WTC11 (cell line): ENCODE results near the gene VPS35L. TPM values are rescaled to one million over a fixed set of nuclear protein-coding genes. Genes with fewer than 3 reads are reported as not detected.
A peak's percentile ranks its signal among the peaks of the same experiment; 100 is the strongest.

Experiments
- ATAC-seq: fragments of 200-7000 bp; cut with Tn5 transposase; 2 replicates; pipeline ENCODE4 v1.10.0; 2021; ENCODE audit warnings: mild to moderate bottlenecking, moderate library complexity
- CTCF ChIA-PET: fragments of 300-600 bp; sonication (Branson Sonifier 250); formaldehyde crosslinking; loops from one replicate; lab custom pipeline; 2021; ENCODE audit warnings: antibody characterized with exemption; lab: Charles Lee
- POLR2A ChIA-PET: fragments of 350-600 bp; sonication (Branson Sonifier 250); formaldehyde crosslinking; loops from one replicate; lab custom pipeline; 2021; ENCODE audit warnings: antibody characterized with exemption; lab: Charles Lee
- DNase-seq: peaks from one replicate; pipeline ENCODE4 v3.0.0; 2021; ENCODE audit warnings: low spot score
- H3K27ac Mint-ChIP-seq: 2 replicates; pipeline ENCODE4 v1.8.0; 2021; ENCODE audit warnings: mixed read lengths
- H3K27me3 Mint-ChIP-seq: 2 replicates; pipeline ENCODE4 v1.8.0; 2021; ENCODE audit warnings: low read depth, mild to moderate bottlenecking, moderate library complexity, mixed read lengths
- H3K36me3 Mint-ChIP-seq: 2 replicates; pipeline ENCODE4 v1.8.0; 2021; ENCODE audit warnings: mixed read lengths
- H3K4me1 Mint-ChIP-seq: 2 replicates; pipeline ENCODE4 v1.8.0; 2022; ENCODE audit warnings: mixed read lengths
- H3K4me3 Mint-ChIP-seq: 2 replicates; pipeline ENCODE4 v1.8.0; 2021; ENCODE audit warnings: mild to moderate bottlenecking, moderate library complexity, mixed read lengths
- H3K9me3 Mint-ChIP-seq: 2 replicates; pipeline ENCODE4 v1.8.0; 2021; ENCODE audit warnings: mixed read lengths
- CREB1 ChIP-seq: sonication (generic); formaldehyde crosslinking; IDR thresholded peaks from 2 replicates; pipeline ENCODE4 v1.8.0; 2023; ENCODE audit warnings: mild to moderate bottlenecking, missing genetic modification reagents
- ETV6 ChIP-seq: sonication (generic); formaldehyde crosslinking; IDR thresholded peaks from 2 replicates; pipeline ENCODE4 v1.8.1; 2022; ENCODE audit warnings: mild to moderate bottlenecking, missing genetic modification reagents
- IRF2 ChIP-seq: sonication (generic); formaldehyde crosslinking; IDR thresholded peaks from 2 replicates; pipeline ENCODE4 v1.8.0; 2022; ENCODE audit warnings: low read depth, missing genetic modification reagents, borderline replicate concordance
- NR2C2 ChIP-seq: sonication (generic); formaldehyde crosslinking; IDR thresholded peaks from 2 replicates; pipeline ENCODE4 v1.8.0; 2022; ENCODE audit warnings: mild to moderate bottlenecking, missing genetic modification reagents
- OVOL2 ChIP-seq: fragments of 250-450 bp; sonication (Bioruptor Pico); IDR thresholded peaks from 2 replicates; pipeline ENCODE4 v1.9.0; 2021; ENCODE audit warnings: mild to moderate bottlenecking, borderline replicate concordance
- PRRX2 ChIP-seq: fragments of 250-450 bp; sonication (Bioruptor Pico); IDR thresholded peaks from 2 replicates; pipeline ENCODE4 v1.8.0; 2021; ENCODE audit warnings: mild to moderate bottlenecking
- RELA ChIP-seq: sonication (generic); formaldehyde crosslinking; IDR thresholded peaks from 2 replicates; pipeline ENCODE4 v1.8.1; 2022; ENCODE audit warnings: missing genetic modification reagents, mild to moderate bottlenecking, borderline replicate concordance
- SP1 ChIP-seq: sonication (generic); formaldehyde crosslinking; conservative IDR thresholded peaks from 2 replicates; pipeline ENCODE4 v1.8.1; 2022; ENCODE audit warnings: missing genetic modification reagents
- TEAD4 ChIP-seq: sonication (generic); formaldehyde crosslinking; IDR thresholded peaks from 2 replicates; pipeline ENCODE4 v1.8.0; 2022; ENCODE audit warnings: mild to moderate bottlenecking, missing genetic modification reagents
- ZNF263 ChIP-seq: sonication (generic); formaldehyde crosslinking; IDR thresholded peaks from 2 replicates; pipeline ENCODE4 v1.8.1; 2022; ENCODE audit warnings: low read depth, mild to moderate bottlenecking, moderate library complexity, missing genetic modification reagents
- total RNA-seq: library from RNA; stranded (reverse); gene quantifications from 3 replicates; pipeline ENCODE4 v1.2.3, GENCODE V29; 2021
- TF ChIP-seq, protein P1 (sequence below): fragments of 250-450 bp; sonication (Bioruptor Pico); IDR thresholded peaks from 2 replicates; pipeline ENCODE4 v2.1.2; 2022; ENCODE audit warnings: mild to moderate bottlenecking, moderate library complexity
- TF ChIP-seq, protein P2 (sequence below): sonication (generic); formaldehyde crosslinking; IDR thresholded peaks from 2 replicates; pipeline ENCODE4 v1.8.1; 2023; ENCODE audit warnings: mild to moderate bottlenecking, missing genetic modification reagents
- TF ChIP-seq, protein P3 (sequence below): fragments of 250-450 bp; sonication (Bioruptor Pico); IDR thresholded peaks from 2 replicates; pipeline ENCODE4 v1.8.0; 2021; ENCODE audit warnings: mild to moderate bottlenecking
- TF ChIP-seq, protein P4 (sequence below): fragments of 250-450 bp; sonication (Bioruptor Pico); IDR thresholded peaks from 2 replicates; pipeline ENCODE4 v1.9.0; 2021; ENCODE audit warnings: mild to moderate bottlenecking
- TF ChIP-seq, protein P5 (sequence below): sonication (generic); formaldehyde crosslinking; IDR thresholded peaks from 2 replicates; pipeline ENCODE4 v1.8.1; 2023; ENCODE audit warnings: mild to moderate bottlenecking, missing genetic modification reagents, moderate library complexity
- TF ChIP-seq, protein P6 (sequence below): fragments of 250-450 bp; sonication (Bioruptor Pico); IDR thresholded peaks from 2 replicates; pipeline ENCODE4 v1.9.0; 2021; ENCODE audit warnings: moderate library complexity, mild to moderate bottlenecking, inconsistent platforms, borderline replicate concordance
- TF ChIP-seq, protein P7 (sequence below): sonication (generic); formaldehyde crosslinking; IDR thresholded peaks from 2 replicates; pipeline ENCODE4 v1.8.1; 2022; ENCODE audit warnings: mild to moderate bottlenecking, missing genetic modification reagents, moderate library complexity, borderline replicate concordance
- TF ChIP-seq, protein P8 (sequence below): sonication (generic); formaldehyde crosslinking; IDR thresholded peaks from 2 replicates; pipeline ENCODE4 v1.8.0; 2023; ENCODE audit warnings: missing genetic modification reagents
- TF ChIP-seq, protein P9 (sequence below): sonication (generic); formaldehyde crosslinking; IDR thresholded peaks from 2 replicates; pipeline ENCODE4 v1.8.1; 2022; ENCODE audit warnings: missing genetic modification reagents, borderline replicate concordance

VPS35L gene
- total RNA-seq, 1 experiment from 2014 or later, result 59.7 TPM

DNA sequence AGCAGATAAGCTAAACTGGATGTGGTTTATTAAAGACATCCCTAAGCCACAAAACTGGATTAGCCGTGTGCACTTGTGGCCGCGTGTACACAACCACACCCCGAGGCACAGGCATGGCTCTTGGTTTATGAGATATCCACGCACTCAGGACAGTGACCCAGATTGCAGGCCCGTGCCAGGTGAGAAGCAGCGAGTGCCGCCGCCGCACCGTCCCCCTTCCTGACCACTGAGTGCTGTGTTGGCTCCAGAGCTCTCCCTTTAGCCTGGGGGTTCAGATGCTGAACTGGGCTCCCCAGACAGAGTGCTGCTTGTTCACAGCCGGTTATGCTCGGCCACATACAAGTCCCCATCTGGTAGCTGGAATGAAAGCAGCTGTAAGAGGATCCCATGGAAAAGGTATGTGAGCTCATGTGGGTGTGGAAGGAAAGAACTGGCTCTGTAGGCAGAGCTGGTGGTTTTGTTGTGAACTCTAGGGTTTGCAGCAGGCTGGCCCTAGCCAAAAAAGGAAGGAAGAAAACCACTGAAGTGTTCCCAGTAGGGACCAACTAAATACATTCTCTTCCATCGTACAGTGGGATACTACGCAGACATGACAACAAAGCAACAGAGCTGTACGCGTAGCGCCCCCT lies 133.0 kb downstream of the VPS35L start:
- peaks cover 2% of the 10 kb centered on the region; the same call in 1 of the 2 replicates for H3K4me1 Mint-ChIP-seq
- TF ChIP-seq OVOL2 (CRISPR knock-in tag) (no peak), ZNF263 (CRISPR knock-in tag) (no peak)
- TF ChIP-seq, protein P1, sequence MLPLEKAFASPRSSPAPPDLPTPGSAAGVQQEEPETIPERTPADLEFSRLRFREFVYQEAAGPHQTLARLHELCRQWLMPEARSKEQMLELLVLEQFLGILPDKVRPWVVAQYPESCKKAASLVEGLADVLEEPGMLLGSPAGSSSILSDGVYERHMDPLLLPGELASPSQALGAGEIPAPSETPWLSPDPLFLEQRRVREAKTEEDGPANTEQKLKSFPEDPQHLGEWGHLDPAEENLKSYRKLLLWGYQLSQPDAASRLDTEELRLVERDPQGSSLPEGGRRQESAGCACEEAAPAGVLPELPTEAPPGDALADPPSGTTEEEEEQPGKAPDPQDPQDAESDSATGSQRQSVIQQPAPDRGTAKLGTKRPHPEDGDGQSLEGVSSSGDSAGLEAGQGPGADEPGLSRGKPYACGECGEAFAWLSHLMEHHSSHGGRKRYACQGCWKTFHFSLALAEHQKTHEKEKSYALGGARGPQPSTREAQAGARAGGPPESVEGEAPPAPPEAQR (CRISPR knock-in tag), result no peak
- TF ChIP-seq, protein P2, sequence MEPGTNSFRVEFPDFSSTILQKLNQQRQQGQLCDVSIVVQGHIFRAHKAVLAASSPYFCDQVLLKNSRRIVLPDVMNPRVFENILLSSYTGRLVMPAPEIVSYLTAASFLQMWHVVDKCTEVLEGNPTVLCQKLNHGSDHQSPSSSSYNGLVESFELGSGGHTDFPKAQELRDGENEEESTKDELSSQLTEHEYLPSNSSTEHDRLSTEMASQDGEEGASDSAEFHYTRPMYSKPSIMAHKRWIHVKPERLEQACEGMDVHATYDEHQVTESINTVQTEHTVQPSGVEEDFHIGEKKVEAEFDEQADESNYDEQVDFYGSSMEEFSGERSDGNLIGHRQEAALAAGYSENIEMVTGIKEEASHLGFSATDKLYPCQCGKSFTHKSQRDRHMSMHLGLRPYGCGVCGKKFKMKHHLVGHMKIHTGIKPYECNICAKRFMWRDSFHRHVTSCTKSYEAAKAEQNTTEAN, result no peak
- H3K27ac Mint-ChIP-seq, result peak overlapping the region; percentile 42; the same call in 1 of the 2 replicates
- DNase-seq, result no peak
- POLR2A ChIA-PET, result interaction anchor here (0.9 kb wide), 1 partner anchor 9 kb away, joined by 3 read pairs; no protein-coding TSS in a partner anchor
- CTCF ChIA-PET, result interaction anchor here (1.3 kb wide), 1 partner anchor 9 kb away, joined by 4 read pairs; no protein-coding TSS in a partner anchor
- H3K4me3 Mint-ChIP-seq, result no peak overlapping the region
- H3K27me3 Mint-ChIP-seq, result no peaks in the 10 kb centered on the region
- H3K36me3 Mint-ChIP-seq, result peaks cover 54% of the 10 kb centered on the region
- H3K9me3 Mint-ChIP-seq, result peaks cover 8% of the 10 kb centered on the region
- no peak for ATAC-seq

DNA sequence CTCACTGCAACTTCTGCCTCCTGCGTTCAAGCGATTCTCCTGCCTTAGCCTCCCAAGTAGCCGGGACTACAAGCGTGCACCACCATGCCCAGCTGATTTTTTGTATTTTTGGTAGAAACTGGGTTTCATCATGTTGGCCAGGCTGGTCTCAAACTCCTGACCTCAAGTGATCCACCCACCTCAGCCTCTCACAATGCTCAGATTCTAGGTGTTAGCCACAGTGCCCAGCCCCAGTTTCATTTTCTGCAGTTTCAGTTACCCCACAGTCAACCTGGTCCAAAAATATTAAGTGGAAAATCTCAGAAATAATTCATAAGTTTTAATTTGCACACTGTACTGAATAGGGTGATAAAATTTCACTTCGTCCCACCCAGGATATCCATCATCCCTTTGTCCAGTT lies 133.8 kb downstream of the VPS35L start:
- DNase-seq (no peak), ATAC-seq (no peak)
- TF ChIP-seq NR2C2 (CRISPR knock-in tag), result no peak
- TF ChIP-seq, protein P3, sequence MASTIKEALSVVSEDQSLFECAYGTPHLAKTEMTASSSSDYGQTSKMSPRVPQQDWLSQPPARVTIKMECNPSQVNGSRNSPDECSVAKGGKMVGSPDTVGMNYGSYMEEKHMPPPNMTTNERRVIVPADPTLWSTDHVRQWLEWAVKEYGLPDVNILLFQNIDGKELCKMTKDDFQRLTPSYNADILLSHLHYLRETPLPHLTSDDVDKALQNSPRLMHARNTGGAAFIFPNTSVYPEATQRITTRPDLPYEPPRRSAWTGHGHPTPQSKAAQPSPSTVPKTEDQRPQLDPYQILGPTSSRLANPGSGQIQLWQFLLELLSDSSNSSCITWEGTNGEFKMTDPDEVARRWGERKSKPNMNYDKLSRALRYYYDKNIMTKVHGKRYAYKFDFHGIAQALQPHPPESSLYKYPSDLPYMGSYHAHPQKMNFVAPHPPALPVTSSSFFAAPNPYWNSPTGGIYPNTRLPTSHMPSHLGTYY (CRISPR knock-in tag), result no peak
- TF ChIP-seq CREB1, result no peak
- TF ChIP-seq IRF2 (CRISPR knock-in tag), result no peak
- TF ChIP-seq RELA (CRISPR knock-in tag), result no peak
- TF ChIP-seq, protein P4, sequence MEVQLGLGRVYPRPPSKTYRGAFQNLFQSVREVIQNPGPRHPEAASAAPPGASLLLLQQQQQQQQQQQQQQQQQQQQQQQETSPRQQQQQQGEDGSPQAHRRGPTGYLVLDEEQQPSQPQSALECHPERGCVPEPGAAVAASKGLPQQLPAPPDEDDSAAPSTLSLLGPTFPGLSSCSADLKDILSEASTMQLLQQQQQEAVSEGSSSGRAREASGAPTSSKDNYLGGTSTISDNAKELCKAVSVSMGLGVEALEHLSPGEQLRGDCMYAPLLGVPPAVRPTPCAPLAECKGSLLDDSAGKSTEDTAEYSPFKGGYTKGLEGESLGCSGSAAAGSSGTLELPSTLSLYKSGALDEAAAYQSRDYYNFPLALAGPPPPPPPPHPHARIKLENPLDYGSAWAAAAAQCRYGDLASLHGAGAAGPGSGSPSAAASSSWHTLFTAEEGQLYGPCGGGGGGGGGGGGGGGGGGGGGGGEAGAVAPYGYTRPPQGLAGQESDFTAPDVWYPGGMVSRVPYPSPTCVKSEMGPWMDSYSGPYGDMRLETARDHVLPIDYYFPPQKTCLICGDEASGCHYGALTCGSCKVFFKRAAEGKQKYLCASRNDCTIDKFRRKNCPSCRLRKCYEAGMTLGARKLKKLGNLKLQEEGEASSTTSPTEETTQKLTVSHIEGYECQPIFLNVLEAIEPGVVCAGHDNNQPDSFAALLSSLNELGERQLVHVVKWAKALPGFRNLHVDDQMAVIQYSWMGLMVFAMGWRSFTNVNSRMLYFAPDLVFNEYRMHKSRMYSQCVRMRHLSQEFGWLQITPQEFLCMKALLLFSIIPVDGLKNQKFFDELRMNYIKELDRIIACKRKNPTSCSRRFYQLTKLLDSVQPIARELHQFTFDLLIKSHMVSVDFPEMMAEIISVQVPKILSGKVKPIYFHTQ (CRISPR knock-in tag), result no peak
- TF ChIP-seq, protein P5, sequence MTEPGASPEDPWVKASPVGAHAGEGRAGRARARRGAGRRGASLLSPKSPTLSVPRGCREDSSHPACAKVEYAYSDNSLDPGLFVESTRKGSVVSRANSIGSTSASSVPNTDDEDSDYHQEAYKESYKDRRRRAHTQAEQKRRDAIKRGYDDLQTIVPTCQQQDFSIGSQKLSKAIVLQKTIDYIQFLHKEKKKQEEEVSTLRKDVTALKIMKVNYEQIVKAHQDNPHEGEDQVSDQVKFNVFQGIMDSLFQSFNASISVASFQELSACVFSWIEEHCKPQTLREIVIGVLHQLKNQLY (CRISPR knock-in tag), result no peak
- peaks cover 51% of the 10 kb centered on the region for H3K36me3 Mint-ChIP-seq
- H3K27me3 Mint-ChIP-seq, result no peaks in the 10 kb centered on the region
- H3K9me3 Mint-ChIP-seq, result peaks cover 6% of the 10 kb centered on the region
- ChIA-PET CTCF (interaction anchor here (1.3 to 3.0 kb wide), 2 partner anchors 8 to 10 kb away, joined by 4 to 17 read pairs; no protein-coding TSS in a partner anchor), POLR2A (no interaction called here)
- no peak overlapping the region for H3K4me3 Mint-ChIP-seq
- peaks cover 2% of the 10 kb centered on the region; the same call in 1 of the 2 replicates for H3K4me1 Mint-ChIP-seq
- H3K27ac Mint-ChIP-seq, result no peak overlapping the region

DNA sequence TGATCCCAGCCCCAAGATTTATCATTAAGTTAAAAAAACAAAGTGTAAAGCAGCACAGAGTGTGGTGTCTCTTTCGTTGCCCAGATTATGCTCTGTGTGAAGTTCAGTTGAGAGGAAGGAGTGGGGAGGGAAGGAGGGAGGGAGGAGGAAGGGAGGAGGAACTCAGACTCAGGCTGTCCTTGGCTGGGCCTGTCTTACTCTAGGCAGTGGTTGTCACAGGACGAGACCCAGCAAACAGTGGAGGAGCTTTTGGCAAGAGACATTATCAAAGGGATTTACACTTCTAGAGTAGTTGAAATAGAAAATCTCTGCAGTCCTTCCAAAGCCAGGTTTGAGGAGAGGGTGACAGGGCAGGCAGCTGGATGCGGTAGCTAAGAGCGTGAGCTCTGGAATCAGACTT lies 134.7 kb downstream of the VPS35L start:
- POLR2A ChIA-PET, result no interaction called here
- Mint-ChIP-seq H3K4me1 (peaks cover 2% of the 10 kb centered on the region; the same call in 1 of the 2 replicates), H3K36me3 (peaks cover 49% of the 10 kb centered on the region), H3K27me3 (no peaks in the 10 kb centered on the region), H3K9me3 (peaks cover 4% of the 10 kb centered on the region), H3K27ac (peak overlapping the region; percentile 65; the same call in 1 of the 2 replicates), H3K4me3 (no peak overlapping the region)
- CTCF ChIA-PET, result interaction anchor here (0.6 to 3.0 kb wide), 2 partner anchors 9 to 173 kb away, joined by 3 to 17 read pairs; no protein-coding TSS in a partner anchor
- ATAC-seq (no peak), DNase-seq (no peak)
- TF ChIP-seq, protein P6, sequence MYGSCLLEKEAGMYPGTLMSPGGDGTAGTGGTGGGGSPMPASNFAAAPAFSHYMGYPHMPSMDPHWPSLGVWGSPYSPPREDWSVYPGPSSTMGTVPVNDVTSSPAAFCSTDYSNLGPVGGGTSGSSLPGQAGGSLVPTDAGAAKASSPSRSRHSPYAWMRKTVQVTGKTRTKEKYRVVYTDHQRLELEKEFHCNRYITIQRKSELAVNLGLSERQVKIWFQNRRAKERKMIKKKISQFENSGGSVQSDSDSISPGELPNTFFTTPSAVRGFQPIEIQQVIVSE, result no peak
- TF ChIP-seq, protein P7, sequence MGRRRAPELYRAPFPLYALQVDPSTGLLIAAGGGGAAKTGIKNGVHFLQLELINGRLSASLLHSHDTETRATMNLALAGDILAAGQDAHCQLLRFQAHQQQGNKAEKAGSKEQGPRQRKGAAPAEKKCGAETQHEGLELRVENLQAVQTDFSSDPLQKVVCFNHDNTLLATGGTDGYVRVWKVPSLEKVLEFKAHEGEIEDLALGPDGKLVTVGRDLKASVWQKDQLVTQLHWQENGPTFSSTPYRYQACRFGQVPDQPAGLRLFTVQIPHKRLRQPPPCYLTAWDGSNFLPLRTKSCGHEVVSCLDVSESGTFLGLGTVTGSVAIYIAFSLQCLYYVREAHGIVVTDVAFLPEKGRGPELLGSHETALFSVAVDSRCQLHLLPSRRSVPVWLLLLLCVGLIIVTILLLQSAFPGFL, result no peak
- TF ChIP-seq ETV6 (CRISPR knock-in tag) (no peak), PRRX2 (CRISPR knock-in tag) (no peak), SP1 (CRISPR knock-in tag) (no peak), TEAD4 (CRISPR knock-in tag) (no peak)
- TF ChIP-seq, protein P8, sequence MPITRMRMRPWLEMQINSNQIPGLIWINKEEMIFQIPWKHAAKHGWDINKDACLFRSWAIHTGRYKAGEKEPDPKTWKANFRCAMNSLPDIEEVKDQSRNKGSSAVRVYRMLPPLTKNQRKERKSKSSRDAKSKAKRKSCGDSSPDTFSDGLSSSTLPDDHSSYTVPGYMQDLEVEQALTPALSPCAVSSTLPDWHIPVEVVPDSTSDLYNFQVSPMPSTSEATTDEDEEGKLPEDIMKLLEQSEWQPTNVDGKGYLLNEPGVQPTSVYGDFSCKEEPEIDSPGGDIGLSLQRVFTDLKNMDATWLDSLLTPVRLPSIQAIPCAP (CRISPR knock-in tag), result no peak
- TF ChIP-seq, protein P9, sequence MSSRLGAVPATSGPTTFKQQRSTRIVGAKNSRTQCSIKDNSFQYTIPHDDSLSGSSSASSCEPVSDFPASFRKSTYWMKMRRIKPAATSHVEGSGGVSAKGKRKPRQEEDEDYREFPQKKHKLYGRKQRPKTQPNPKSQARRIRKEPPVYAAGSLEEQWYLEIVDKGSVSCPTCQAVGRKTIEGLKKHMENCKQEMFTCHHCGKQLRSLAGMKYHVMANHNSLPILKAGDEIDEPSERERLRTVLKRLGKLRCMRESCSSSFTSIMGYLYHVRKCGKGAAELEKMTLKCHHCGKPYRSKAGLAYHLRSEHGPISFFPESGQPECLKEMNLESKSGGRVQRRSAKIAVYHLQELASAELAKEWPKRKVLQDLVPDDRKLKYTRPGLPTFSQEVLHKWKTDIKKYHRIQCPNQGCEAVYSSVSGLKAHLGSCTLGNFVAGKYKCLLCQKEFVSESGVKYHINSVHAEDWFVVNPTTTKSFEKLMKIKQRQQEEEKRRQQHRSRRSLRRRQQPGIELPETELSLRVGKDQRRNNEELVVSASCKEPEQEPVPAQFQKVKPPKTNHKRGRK (CRISPR knock-in tag), result no peak
